ENCODE measurements around the gene HOXA1. TPM values are rescaled to one million over a fixed set of nuclear protein-coding genes. Genes with fewer than 3 reads are reported as not detected.

HOXA1 gene
- total and polyA plus RNA-seq, 4 donors, result 0.06 to 0.37 (median 0.32) TPM

DNA sequence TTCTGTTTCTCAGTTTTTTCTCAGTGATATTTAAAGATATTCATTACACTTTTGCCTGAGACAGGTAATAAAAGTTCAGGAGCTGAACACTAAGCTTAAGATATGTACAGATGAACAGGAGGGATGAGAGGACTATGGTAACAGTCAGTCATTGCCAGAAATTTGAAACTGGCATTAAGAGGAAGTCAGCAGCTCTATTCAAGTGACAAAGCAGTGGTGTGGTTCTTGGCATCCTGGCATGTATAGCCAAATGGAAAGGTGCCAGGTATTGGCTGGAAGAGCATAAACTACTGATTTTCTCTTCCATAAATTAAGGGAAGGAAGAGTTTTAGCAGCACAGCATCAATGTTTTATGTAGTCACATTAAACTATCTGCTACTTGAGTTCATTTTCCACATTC is 22.7 kb downstream of the HOXA1 start:
- no peak overlapping the region for H3K9ac ChIP-seq (ENCODE audit: insufficient read depth in 1 of 2, low read length in 2 of 2)
- no peak for ATAC-seq (ENCODE audit: insufficient read depth, low FRiP score)
- TF ChIP-seq CTCF (IDR thresholded peaks at IDR 0.05; ENCODE audit: control extremely low read depth, extremely low read depth), result no peak
- DNase-seq, result no peak
- H3K4me1 ChIP-seq (ENCODE audit: control insufficient read depth in 5 of 5, insufficient read depth in 5 of 5, low read length in 5 of 5), result peaks cover 0 to 4% (median 0%) of the 10 kb centered on the region in 5 donors
- H3K27ac ChIP-seq (ENCODE audit: low read depth in 1 of 2, low read length in 1 of 2), result no peak overlapping the region
- no peak overlapping the region for H3K4me3 ChIP-seq
- peaks cover 0 to 16% (median 2%) of the 10 kb centered on the region in 3 donors for H3K27me3 ChIP-seq (ENCODE audit: control insufficient read depth in 3 of 3, insufficient read depth in 3 of 3, low read length in 2 of 3)
- H3K36me3 ChIP-seq (ENCODE audit: control insufficient read depth in 4 of 4, insufficient read depth in 4 of 4, low read length in 4 of 4), result no peaks in the 10 kb centered on the region
- H3K9me3 ChIP-seq (ENCODE audit: control insufficient read depth in 4 of 4, insufficient read depth in 3 of 4, low read length in 3 of 4), result peaks cover 0 to 3% (median 0%) of the 10 kb centered on the region in 4 donors

DNA sequence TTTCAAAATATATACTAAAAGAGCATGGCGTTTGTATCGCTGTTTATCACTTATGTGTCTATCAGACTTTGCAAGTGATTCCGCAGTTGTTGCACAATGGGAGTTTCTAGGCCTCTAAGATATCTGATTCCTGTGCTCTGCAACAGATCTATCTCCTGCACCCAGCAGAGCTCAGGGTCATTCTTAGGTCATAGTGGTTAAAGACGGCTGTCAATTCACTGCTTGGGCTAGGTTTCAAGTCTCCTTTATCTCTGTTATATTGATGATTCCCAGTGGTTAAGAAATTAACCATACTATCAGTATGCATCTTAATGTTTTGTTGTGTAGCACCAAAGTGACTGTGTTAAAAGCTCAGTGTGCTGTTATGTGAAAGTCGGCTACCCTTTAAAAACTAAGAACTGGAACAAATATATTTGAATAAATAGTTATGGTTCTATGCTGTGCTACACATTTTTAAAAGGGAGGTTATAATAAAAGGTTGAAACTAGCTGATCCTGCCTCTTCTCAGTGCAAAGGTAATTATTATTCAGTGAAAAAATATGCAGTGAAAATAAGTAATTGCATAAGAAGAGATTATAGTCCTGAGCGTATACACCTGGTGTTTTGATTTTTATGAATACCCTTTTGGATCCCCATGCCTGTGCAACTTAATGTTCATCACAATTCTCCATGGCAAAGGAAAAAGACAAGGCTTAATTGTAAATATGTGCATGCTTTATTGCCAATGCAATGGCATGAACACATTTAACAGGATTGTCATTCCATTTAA is 24.0 kb downstream of the HOXA1 start:
- Histone ChIP-seq H3K9ac (ENCODE audit: insufficient read depth in 1 of 2, low read length in 2 of 2) (no peak overlapping the region), H3K27me3 (ENCODE audit: control insufficient read depth in 3 of 3, insufficient read depth in 3 of 3, low read length in 2 of 3) (peaks cover 0 to 18% (median 2%) of the 10 kb centered on the region in 3 donors), H3K4me1 (ENCODE audit: control insufficient read depth in 5 of 5, insufficient read depth in 5 of 5, low read length in 5 of 5) (peaks cover 0 to 4% (median 0%) of the 10 kb centered on the region in 5 donors), H3K4me3 (no peak overlapping the region), H3K9me3 (ENCODE audit: control insufficient read depth in 4 of 4, insufficient read depth in 3 of 4, low read length in 3 of 4) (peaks cover 0 to 3% (median 0%) of the 10 kb centered on the region in 4 donors), H3K36me3 (ENCODE audit: control insufficient read depth in 4 of 4, insufficient read depth in 4 of 4, low read length in 4 of 4) (no peaks in the 10 kb centered on the region), H3K27ac (ENCODE audit: low read depth in 1 of 2, low read length in 1 of 2) (no peak overlapping the region)
- ATAC-seq (ENCODE audit: insufficient read depth, low FRiP score) (no peak), DNase-seq (peak in 1 of 3 donors; percentile 42)
- no peak for TF ChIP-seq CTCF (IDR thresholded peaks at IDR 0.05; ENCODE audit: control extremely low read depth, extremely low read depth)
- 78 to 80% methylated on average over 6 of the region's 6 CpGs for WGBS, 2 donors

DNA sequence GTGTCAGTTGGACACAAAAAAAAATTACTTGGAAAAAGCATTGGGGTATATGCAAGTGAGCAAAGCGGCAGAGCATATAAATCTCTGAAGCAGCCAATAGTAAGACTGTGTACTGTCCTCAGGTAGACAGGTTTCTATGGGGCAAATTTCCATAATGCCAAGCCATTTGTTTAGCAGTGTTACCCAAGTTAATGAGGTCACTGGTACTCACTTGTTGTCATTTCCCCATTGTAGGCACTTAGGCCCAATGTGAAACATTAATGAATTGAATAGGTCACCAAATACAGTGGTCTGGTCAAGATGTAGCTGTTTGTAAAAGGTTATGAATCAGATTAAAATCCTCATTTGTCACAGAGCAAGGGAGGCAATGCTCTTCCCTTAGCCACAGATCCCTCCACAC is 27.5 kb downstream of the HOXA1 start:
- H3K27ac ChIP-seq (ENCODE audit: low read depth in 1 of 2, low read length in 1 of 2), result no peak overlapping the region
- no peaks in the 10 kb centered on the region for H3K9me3 ChIP-seq (ENCODE audit: control insufficient read depth in 4 of 4, insufficient read depth in 3 of 4, low read length in 3 of 4)
- no peaks in the 10 kb centered on the region for H3K36me3 ChIP-seq (ENCODE audit: control insufficient read depth in 4 of 4, insufficient read depth in 4 of 4, low read length in 4 of 4)
- no peak for DNase-seq
- no peak for TF ChIP-seq CTCF (IDR thresholded peaks at IDR 0.05; ENCODE audit: control extremely low read depth, extremely low read depth)
- H3K4me1 ChIP-seq (ENCODE audit: control insufficient read depth in 5 of 5, insufficient read depth in 5 of 5, low read length in 5 of 5), result peaks cover 0 to 10% (median 0%) of the 10 kb centered on the region in 5 donors
- H3K27me3 ChIP-seq (ENCODE audit: control insufficient read depth in 3 of 3, insufficient read depth in 3 of 3, low read length in 2 of 3), result peaks cover 0 to 26% (median 2%) of the 10 kb centered on the region in 3 donors
- ATAC-seq (ENCODE audit: insufficient read depth, low FRiP score), result no peak
- no peak overlapping the region for H3K4me3 ChIP-seq
- WGBS, 2 donors, result 97% methylated on average over 1 of the region's 1 CpG
- H3K9ac ChIP-seq (ENCODE audit: insufficient read depth in 1 of 2, low read length in 2 of 2), result no peak overlapping the region

Data from lung (tissue), 12 donors.